ENCODE data around the gene FSTL5. TPM values are rescaled to one million over a fixed set of nuclear protein-coding genes. Genes with fewer than 3 reads are reported as not detected.

The FSTL5 gene
- total and polyA plus RNA-seq, 2 of the 13 experiments (the other 11 are each of a cell fraction or from before 2014, with no cell fraction given), result 0.03 to 0.07 TPM

DNA sequence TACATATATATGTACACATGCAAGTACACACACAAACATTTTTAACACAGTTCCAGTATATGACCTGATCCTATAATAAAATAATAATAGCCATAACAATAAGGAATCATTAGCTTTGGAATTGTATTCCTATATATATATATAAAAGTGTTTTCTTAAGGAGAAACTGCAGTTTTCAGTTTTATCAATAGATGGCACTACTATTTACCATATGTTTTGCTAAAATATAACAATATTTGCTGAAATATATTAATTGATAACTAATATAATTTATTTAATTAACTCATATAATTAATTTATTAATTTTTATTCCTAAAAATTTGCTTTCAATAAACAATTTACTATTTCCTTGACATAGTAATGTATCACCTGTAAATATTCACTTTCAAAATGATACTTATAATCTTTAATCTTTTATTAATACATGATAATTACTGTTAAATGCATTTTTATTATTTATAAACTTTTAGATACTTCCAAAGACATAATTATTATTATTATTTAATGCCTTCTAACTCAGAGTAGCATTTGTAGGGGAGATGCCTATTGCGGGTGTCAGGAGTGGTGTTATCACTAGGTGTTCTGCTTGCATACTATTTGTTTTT lies 599.5 kb downstream of the FSTL5 start:
- intact Hi-C loops (cut with micrococcal nuclease; ENCODE audit: unreplicated experiment), result loop anchor here (2.0 to 10.0 kb wide), 2 partner anchors 388 to 600 kb away; partner anchors contain the start of gene FSTL5
- no peak for FAIRE-seq
- H2AFZ ChIP-seq (ENCODE audit: low read length), result no peak overlapping the region
- TF ChIP-seq FOXK1 (CRISPR knock-in tag; IDR thresholded peaks at IDR 0.05; ENCODE audit: borderline replicate concordance, low read depth) (no peak), HOXA7 (CRISPR knock-in tag; IDR thresholded peaks at IDR 0.05) (no peak), ZFX (CRISPR knock-in tag; IDR thresholded peaks at IDR 0.05; ENCODE audit: low read depth) (no peak)
- ATAC-seq, result no peak
- no TSS peak for BruUV-seq (replicated peaks)
- no peak overlapping the region for H3K4me2 ChIP-seq (ENCODE audit: low read depth, low read length)
- DNase-seq (ENCODE audit: low spot score), result no peak
- no peaks in the 10 kb centered on the region for H3K36me3 ChIP-seq (replicated peaks in 1 of 2; ENCODE audit: control insufficient read depth in 1 of 2, insufficient read depth in 2 of 2, low read length in 2 of 2)
- H3K27ac ChIP-seq (ENCODE audit: extremely low read length, insufficient read depth, low read length), result no peak overlapping the region
- no peaks in the 10 kb centered on the region for H3K27me3 ChIP-seq (ENCODE audit: control insufficient read depth in 1 of 2, insufficient read depth in 2 of 2, low read length in 2 of 2)
- H3K4me1 ChIP-seq (ENCODE audit: insufficient read depth, low read length), result no peaks in the 10 kb centered on the region
- H3K79me2 ChIP-seq (ENCODE audit: insufficient read depth, low read length), result no peaks in the 10 kb centered on the region
- no peak overlapping the region for H3K9ac ChIP-seq (ENCODE audit: insufficient read depth, low read depth, low read length)
- H4K20me1 ChIP-seq (ENCODE audit: insufficient read depth, low read length), result no peaks in the 10 kb centered on the region
- CTCF ChIA-PET (ENCODE audit: low intra/inter-chr PET ratio, low total read pairs), result interaction anchor here (1.2 kb wide), 1 partner anchor 604 kb away, joined by 4 read pairs; no protein-coding TSS in a partner anchor
- 56% methylated on average over 1 of the region's 1 CpG for WGBS (ENCODE audit: low lambda C conversion rate)
- no peak overlapping the region for H3K4me3 ChIP-seq (replicated peaks in 1 of 3; ENCODE audit: insufficient read depth in 1 of 3, low read depth in 2 of 3, low read length in 3 of 3)
- H3K9me3 ChIP-seq (ENCODE audit: low read length), result no peaks in the 10 kb centered on the region
- POLR2A ChIA-PET, result no interaction called here
- in situ Hi-C loops (cut with HindIII; ENCODE audit: extremely low pct_ligation_motif_present, low pct_unique_long_range_greater_than_20kb), result loop anchor here (25.0 kb wide), 1 partner anchor 598 kb away; the partner anchor contains the start of gene FSTL5

DNA sequence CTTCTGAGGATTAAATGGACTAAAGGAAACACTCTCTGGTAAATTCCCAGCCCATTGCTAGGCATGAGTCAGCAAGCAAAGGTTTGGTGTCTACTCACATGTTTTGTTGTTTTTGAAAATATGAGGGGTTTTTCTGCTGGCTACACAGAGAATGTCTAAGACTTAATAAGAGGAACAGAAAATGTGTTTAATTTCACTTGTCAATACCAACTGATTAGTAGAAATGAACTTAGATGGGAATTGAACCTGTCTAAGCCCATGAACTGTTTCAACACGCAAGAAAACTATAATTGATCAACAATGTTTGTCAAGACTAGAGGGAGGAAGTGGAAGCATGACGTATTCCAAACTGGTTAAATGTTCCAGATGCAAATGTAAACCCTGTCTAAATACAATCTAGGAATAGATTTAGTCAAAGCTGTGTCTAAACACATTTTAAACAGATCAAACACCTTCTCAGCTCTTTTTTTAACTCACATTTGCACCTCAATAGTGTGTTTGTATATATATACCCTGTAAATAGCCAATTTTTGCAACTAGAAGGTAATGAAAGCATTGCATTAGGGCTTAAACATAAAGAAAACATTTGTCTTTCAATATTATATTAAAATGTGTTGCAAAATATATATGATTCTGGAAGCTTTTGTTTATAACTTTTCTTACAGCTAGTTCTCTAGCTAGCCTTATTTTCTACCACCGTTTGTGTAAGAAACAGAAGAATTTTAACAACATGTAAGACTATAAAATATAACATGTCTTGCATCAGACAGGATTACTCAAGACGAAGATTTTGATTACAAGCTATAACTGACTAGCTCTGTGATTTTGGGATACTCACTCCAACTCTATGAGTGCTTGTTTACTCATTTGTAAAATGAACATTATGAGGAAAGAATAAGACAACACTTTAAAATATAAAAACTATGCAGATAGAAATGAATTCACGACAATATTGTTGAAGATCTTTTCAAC lies 607.8 kb downstream of the FSTL5 start:
- CTCF ChIA-PET (ENCODE audit: low intra/inter-chr PET ratio, low total read pairs), result no interaction called here
- ATAC-seq (no peak), DNase-seq (ENCODE audit: low spot score) (no peak), FAIRE-seq (no peak)
- Histone ChIP-seq H2AFZ (ENCODE audit: low read length) (no peak overlapping the region), H3K27me3 (ENCODE audit: control insufficient read depth in 1 of 2, insufficient read depth in 2 of 2, low read length in 2 of 2) (no peaks in the 10 kb centered on the region), H3K27ac (ENCODE audit: extremely low read length, insufficient read depth, low read length) (no peak overlapping the region), H3K4me3 (replicated peaks in 1 of 3; ENCODE audit: insufficient read depth in 1 of 3, low read depth in 2 of 3, low read length in 3 of 3) (no peak overlapping the region), H4K20me1 (ENCODE audit: insufficient read depth, low read length) (no peaks in the 10 kb centered on the region), H3K36me3 (replicated peaks in 1 of 2; ENCODE audit: control insufficient read depth in 1 of 2, insufficient read depth in 2 of 2, low read length in 2 of 2) (no peaks in the 10 kb centered on the region), H3K79me2 (ENCODE audit: insufficient read depth, low read length) (no peaks in the 10 kb centered on the region), H3K9ac (ENCODE audit: insufficient read depth, low read depth, low read length) (no peak overlapping the region), H3K4me2 (ENCODE audit: low read depth, low read length) (no peak overlapping the region), H3K4me1 (ENCODE audit: insufficient read depth, low read length) (no peaks in the 10 kb centered on the region), H3K9me3 (ENCODE audit: low read length) (no peaks in the 10 kb centered on the region)
- WGBS (ENCODE audit: low lambda C conversion rate), result 2% methylated on average over 5 of the region's 5 CpGs
- TF ChIP-seq MTA1 (CRISPR knock-in tag; IDR thresholded peaks at IDR 0.05; ENCODE audit: borderline replicate concordance) (no peak), TEF (CRISPR knock-in tag; IDR thresholded peaks at IDR 0.05) (no peak), DMAP1 (CRISPR knock-in tag; IDR thresholded peaks at IDR 0.05) (no peak)
- in situ Hi-C loops (cut with HindIII; ENCODE audit: extremely low pct_ligation_motif_present, low pct_unique_long_range_greater_than_20kb) (loop anchor here (25.0 kb wide), 1 partner anchor 606 kb away; the partner anchor contains the start of gene FSTL5), intact Hi-C loops (cut with micrococcal nuclease; ENCODE audit: unreplicated experiment) (no loop called here)
- BruUV-seq (replicated peaks), result no TSS peak
- POLR2A ChIA-PET, result no interaction called here
